Ureter (tissue), 1 donor: ENCODE measurements around the gene PKN2. TPM values are rescaled to one million over a fixed set of nuclear protein-coding genes. Genes with fewer than 3 reads are reported as not detected.
A peak's percentile ranks its signal among the peaks of the same experiment; 100 is the strongest.
"Not testable (repeated sequence)": the region's sequence is repeated elsewhere in the genome, so short reads cannot be mapped to it uniquely, and the experiment has no call there.

Source experiments
- DNase-seq: peaks from one replicate; pipeline ENCODE4 v3.0.0-alpha.2; 2020; ENCODE audit warnings: low spot score
- total RNA-seq: library from RNA; stranded (reverse); gene quantifications from one replicate; pipeline ENCODE4 v1.2.4, GENCODE V29; 2023
- donor health status: DM: yes; HTN: yes; CAD: no.

PKN2 gene
- total RNA-seq, 1 donor from 2014 or later: 95.4 TPM

GRCh38 chr1:88680471-88680870 is 3.6 kb upstream of the PKN2 start:
- no peak for DNase-seq

- DNase-seq: no peak
Measured at GRCh38 chr1:88680911-88681622, 3.0 kb upstream of the PKN2 start.

- DNase-seq: peak; percentile 62
Measured at GRCh38 chr1:88684482-88685258, 597 bp downstream of the PKN2 start.

DNA sequence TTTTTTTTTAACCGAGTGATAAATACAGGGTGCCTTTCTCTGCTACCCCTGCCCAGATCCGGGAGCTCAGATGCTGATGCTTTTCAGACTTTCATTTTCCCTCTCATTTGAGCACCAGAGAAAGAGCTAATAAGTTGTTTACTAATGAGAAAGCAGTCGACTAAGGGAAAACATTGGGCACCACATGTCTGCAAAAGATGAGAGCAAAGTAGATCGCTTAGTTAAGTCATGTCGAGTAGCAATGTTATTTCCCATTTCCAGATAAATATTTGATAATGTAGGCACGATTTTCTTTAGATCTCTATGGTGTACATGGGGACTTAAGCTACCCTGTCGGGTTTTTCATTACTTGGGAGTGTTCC is 1.2 kb downstream of the PKN2 start:
- no peak for DNase-seq

GRCh38 chr1:88691540-88691939 is 7.5 kb downstream of the PKN2 start:
- DNase-seq: no peak

- no peak for DNase-seq
Measured at GRCh38 chr1:88695781-88696180, 11.7 kb downstream of the PKN2 start.

- DNase-seq: no peak
Measured at GRCh38 chr1:88697503-88697902, 13.4 kb downstream of the PKN2 start.

GRCh38 chr1:88698140-88698539 is 14.1 kb downstream of the PKN2 start:
- DNase-seq: no peak

DNA sequence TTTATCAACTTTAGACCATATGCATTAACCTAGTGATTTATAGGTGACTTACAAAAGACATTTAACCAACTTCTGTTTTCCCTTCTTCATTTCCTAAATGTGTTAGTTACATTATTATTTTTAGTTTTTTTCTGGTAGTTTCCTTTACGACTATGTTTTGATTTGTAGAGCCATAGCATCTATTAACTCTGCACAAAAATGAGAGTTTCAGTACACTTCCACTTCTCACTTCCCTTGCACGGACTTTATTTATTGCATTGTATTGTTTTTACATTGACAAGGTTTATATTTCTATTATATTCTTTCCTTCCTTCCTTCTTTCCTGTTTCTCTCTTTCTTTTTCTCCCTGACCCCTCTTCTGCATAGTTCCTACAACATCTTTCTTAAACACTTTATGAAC is 14.7 kb downstream of the PKN2 start:
- no peak for DNase-seq

DNA sequence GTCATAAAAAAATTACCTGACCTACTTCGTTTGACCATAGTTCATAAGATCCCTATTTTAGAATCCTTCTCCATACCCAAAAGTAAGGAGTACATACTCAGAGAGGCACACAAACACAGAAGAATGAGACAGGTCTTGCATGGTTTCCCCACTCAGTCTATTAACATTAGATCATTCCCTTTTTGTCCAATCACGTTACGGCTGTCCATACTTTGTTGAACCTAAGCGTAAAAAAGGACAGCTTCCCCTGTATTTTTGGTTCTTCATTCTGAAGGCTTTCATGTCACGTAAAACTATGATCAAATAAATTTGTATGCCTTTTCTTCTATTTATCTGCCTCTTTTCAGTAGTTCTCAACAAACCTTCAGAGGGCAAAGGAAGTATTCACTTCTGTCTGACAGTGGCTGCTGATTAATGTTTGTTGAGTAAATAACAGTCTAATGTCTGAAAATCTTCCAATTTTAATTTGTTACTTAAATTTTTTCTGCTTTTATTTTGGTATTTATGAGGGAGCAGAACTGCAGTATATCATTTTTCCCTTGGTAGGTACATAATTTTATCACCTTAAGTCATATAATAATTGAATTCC is 16.4 kb downstream of the PKN2 start:
- no peak for DNase-seq

- no peak for DNase-seq
Measured at GRCh38 chr1:88701275-88701674, 17.2 kb downstream of the PKN2 start.

- DNase-seq: not testable (repeated sequence)
Measured at GRCh38 chr1:88701793-88702192, 17.7 kb downstream of the PKN2 start.

DNA sequence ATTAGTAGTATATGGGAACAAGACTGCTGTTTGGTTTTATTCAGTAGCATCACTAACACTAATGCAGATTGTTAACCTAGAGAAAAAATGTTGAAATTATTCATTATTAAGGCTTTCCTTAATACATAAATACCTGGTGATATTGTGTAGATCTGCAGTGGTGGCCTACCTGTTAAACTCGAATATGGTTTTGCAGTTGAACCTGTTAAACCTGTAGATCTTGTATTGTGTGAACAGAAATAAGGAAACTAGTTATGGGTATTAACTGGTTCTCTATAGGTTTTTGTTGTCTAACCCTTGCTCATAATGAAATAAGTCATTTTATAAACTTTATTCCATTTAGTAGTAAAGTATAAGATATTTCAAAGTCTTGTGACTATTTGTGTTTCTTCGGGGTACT is 23.9 kb downstream of the PKN2 start:
- DNase-seq: no peak

DNA sequence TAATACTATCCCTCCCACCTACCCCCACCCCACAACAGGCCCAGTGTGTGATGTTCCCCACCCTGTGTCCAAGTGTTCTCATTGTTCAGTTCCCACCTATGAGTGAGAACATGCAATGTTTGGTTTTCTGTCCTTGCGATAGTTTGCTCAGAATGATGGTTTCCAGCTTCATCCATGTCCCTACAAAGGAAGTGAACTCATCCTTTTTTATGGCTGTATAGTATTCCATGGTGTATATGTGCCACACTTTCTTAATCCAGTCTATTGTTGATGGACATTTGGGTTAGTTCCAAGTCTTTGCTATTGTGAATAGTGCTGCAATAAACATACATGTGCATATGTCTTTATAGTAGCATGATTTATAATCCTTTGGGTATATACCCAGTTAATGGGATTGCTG is 28.8 kb downstream of the PKN2 start:
- DNase-seq: not testable (repeated sequence)

GRCh38 chr1:88716571-88716970 is 32.5 kb downstream of the PKN2 start:
- DNase-seq: not testable (repeated sequence)

GRCh38 chr1:88722492-88722891 is 38.4 kb downstream of the PKN2 start:
- DNase-seq: no peak

DNA sequence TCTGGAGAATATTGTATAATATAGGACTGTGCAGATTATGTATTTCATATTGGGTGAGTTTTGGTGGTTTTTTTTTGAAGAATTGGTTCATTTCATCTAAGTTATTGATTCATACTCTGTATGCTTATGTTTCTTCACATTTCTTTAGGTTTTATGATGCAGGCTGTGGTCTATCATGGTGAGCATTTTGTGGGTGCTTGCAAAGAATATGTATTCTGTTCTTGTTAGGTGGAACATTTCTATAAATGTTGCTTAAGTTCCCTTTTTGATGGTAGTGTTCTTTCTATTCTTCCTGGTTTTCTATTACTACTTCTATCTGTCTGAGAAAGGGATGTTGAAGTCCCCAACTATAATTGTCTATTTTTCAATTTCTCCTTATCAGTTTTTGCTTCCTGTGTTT is 42.6 kb downstream of the PKN2 start:
- no peak for DNase-seq

DNA sequence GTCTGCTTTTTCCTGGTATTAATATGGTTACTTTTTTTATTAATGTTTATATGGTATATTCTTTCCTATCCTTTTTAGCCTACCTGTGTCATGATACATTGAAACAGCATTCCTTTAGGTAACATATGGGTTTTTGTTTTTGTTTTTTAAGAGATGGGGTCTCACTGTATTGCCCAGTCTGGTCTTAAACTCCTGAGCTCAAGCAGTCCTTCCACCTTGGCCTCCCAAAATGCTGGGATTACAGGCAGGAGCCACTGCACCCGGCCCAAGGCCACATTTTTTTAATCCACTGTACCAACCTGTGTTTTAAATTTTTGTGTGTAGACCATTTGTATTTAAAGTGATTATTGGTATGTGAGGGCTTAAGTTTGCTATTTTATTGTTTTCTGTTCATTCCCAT is 43.1 kb downstream of the PKN2 start:
- no peak for DNase-seq

DNA sequence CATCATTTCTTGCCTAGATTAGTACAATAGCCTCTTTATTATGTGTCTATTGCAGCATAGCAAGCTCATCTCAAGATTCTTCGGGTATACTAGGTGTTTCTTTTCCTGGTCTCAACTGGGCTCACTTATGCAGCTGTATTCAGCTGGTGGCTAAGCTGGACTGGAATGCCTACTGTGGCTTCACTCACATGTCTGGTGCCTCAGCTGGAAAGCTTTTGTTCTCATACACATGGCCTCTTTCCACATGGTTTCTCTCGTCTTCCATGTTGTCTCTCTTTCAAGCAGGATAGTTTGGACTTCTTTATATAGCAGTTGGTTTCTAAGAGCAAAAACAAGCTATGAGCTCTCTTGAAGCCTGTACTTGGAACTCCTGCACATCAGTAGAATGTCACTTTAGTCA is 45.2 kb downstream of the PKN2 start:
- no peak for DNase-seq

DNA sequence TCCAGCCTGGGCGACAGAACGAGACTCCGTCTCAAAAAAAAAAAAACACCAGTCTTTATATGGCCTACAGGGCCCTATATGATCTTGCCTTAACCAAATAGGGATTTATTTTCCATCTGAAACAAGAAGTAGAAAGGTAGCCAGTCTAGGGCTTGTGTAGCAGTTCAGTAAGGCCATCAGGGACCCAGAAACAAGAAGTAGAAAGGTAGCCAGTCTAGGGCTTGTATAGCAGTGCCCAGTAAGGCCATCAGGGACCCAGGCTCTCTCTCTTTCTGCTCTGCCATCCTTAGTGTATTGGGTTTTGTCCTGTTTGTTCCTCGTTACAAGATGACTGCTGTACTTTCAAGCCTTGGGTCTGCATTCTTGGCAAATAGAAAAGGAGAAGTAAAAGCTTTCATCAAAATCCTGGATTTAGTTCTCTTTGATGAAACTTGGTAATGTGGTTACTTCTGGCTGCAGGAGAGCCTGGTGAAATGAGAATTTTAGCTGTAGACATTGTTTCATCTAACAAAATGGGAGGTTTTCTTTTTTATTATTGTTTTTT is 46.1 kb downstream of the PKN2 start:
- DNase-seq: no peak

DNA sequence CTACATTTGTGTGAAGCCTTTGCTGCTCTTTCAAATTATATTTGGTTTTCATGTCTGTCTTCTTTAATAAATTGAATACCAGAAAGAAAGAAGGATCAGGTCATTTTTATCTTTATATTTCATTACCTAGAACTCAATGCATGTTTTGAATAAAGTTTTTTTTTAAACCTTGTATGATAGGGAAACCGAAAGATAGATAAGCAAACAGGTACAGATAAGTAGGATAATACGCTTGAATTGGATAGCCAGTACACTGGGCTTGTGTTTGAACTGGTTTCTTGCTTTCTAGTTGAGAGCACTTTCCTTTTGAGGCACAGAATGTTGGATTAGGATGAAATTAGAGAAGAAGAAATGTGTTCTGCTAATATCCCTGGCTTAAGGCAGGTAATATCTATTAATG is 46.9 kb downstream of the PKN2 start:
- DNase-seq: no peak

DNA sequence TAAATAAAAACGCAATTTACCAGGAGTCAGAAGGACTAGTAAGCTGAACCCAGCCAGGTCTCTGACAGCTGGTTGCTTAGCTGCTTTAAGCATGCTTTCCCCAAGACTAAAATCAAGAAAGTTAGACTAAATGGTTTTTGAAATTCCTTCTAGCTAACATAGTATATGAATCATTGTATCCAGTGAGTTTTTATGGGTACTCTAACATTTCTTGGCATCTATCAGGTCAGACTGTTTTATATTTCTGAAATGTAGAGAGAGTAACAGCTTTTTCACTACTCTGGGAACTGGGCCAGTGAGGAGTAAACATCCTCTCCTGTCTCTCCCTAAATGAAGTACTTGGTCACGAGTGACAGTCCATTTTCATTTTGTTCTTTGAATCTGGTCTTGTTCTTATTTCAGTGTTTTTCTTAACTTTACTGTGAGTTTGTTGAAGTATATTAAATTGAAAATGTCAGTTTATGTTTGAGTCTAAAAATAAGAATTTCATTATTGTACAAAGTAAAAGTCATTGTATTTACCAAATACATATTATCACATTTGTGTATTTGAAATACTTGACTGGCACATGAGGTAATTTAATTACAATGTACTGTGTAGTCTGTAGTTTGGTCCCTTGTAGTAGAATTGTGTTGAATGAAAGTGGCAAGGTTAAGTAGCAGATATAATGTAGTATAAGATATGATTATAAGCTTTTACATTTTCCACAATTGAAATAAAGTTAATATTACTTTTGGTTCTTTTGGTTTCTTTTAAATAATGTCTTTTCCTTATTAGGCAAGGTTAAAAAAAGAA is 47.6 kb downstream of the PKN2 start:
- DNase-seq: no peak
